Measurements from ENCODE around the gene ZCCHC24. TPM values are rescaled to one million over a fixed set of nuclear protein-coding genes. Genes with fewer than 3 reads are reported as not detected.

ZCCHC24 gene
- total RNA-seq, 1 donor from 2014 or later, result 33.9 TPM

- peak; percentile 36 for DNase-seq (ENCODE audit: low spot score)
Measured at GRCh38 chr10:79360499-79361342, 84.7 kb downstream of the ZCCHC24 start.

GRCh38 chr10:79359816-79360498, 85.5 kb downstream of the ZCCHC24 start:
- DNase-seq (ENCODE audit: low spot score), result no peak

GRCh38 chr10:79358811-79359210, 86.6 kb downstream of the ZCCHC24 start:
- no peak for DNase-seq (ENCODE audit: low spot score)

DNA sequence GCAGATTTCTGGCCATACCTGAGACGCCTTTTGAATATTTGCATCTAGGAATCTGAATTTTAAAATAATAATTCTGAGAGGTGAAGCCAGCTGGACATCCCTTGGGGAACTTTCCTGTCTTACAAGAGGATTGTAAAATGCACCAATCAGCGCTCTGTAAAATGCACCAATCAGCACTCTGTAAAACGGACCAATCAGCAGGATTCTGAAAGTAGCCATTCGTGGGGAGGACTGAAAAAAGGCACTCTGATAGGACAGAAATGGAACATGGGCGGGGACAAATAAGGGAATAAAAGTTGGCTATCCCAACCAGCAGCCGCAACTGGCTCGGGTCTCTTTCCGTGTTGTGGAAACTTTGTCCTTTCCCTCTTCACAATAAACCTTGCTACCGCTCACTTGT, 88.2 kb downstream of the ZCCHC24 start:
- DNase-seq (ENCODE audit: low spot score), result no peak

DNA sequence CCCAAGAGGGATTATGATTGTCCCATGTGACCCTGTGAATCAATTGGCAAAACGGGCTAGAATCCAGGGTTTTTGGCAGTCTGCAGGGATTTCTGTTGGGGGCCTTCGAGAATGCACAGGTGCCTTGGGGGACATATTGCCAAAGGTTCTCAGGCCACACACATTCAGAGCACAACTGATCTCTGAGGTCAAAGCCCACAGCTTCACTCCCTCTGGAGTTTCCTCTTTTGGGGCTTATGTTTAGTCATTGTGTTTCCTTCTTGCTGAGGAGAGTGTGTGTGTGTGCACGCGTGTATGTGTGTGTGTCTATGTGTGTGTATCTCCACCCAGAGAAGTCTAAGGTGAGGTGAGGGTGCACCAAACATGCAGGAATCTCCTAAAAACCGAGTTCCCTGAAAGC, 89.3 kb downstream of the ZCCHC24 start:
- no peak for DNase-seq (ENCODE audit: low spot score)

DNA sequence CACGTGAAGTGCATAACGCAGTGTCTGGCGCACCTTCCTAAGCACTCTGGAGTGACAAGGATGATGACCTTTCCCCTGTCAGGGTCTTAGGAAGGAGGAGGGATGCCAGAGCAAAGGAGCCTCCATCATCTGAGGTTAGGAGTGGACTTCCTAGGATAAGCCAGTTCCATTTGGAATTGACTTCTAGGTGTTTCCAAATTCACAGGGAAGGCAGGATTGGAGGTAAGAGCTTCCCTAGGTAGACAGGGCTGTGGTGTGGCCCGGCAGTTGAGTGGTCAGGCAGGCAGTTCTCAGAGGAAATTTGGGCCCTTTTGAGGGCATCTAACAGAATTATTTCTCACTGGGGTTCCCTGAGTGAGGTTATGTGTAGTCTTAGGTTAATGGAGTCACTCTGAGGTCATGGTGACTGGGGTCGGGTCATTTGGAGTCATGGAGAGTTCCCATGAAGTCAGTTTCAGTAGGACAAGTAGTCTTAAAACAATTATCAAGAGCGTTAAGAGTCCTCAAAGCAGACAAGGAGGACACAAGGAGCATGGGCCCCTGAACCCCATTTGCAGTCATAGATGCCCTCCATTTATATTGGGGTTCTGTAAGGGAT, 89.9 kb downstream of the ZCCHC24 start:
- no peak for DNase-seq (ENCODE audit: low spot score)

GRCh38 chr10:79354615-79355014, 90.8 kb downstream of the ZCCHC24 start:
- DNase-seq (ENCODE audit: low spot score), result no peak

GRCh38 chr10:79354141-79354540, 91.3 kb downstream of the ZCCHC24 start:
- no peak for DNase-seq (ENCODE audit: low spot score)

GRCh38 chr10:79353726-79354125, 91.7 kb downstream of the ZCCHC24 start:
- DNase-seq (ENCODE audit: low spot score), result no peak

DNA sequence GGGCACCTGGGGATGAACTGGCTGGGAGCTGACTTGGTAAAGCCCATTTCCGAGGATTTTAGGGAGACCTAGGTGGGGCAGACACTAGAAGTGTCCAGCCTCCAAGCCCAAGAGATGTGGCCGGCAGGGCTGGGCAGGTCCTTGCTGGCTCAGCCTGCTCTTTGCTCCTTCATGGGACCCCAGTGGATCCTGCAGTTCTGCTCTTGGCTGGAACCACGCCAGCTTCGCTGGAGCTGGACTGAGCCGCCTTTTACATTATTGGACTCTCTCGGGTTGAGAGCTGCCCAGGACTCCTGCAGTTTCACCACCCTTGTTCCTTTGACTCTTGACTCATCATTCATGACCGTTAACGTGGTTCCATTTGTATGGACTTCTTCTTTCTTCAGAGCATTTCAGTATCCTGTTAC, 92.4 kb downstream of the ZCCHC24 start:
- no peak for DNase-seq (ENCODE audit: low spot score)

DNA sequence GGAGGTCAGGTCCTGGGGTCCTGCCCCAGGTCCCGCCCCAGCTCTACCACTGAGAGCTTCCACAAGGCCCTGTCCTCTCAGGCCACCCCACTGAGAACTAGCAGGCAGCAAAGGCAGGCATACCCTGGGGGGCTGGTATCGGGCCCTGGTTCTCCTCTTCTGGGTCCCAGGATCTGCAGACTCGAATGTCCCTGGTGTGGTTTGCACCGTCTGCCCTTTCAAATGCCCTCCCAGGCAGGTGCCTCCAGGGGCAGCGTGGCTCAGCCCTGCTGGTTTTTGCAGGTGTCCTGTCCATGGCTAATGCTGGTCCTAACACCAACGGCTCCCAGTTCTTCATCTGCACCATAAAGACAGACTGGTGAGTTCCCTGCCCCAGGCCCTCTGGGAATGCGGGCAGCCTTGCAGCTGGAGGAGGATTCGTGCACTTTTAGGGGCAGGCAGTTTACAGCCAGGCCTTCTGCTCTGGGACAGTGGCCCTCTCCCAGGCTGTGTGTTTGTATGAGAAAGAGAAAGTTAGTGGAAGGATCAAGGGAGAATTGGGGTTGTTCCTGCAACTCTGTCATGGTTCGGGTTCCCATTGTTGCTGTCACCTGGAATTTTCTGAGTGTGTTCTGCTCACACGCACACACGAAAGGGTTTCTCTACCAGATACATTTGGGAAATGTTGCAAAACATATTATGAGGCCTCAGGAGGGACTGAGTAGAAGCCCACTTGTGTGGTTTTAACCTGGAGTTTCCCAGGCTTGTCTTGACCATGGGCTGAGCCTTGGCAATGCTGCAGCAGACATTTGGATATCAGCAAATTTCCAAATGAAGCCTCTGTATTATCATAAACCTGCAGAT, 93.2 kb downstream of the ZCCHC24 start:
- no peak for DNase-seq (ENCODE audit: low spot score)

- no peak for DNase-seq (ENCODE audit: low spot score)
Measured at GRCh38 chr10:79351332-79351731, 94.1 kb downstream of the ZCCHC24 start.

- DNase-seq (ENCODE audit: low spot score), result no peak
Measured at GRCh38 chr10:79350407-79351154, 94.8 kb downstream of the ZCCHC24 start.

- DNase-seq (ENCODE audit: low spot score), result no peak
Measured at GRCh38 chr10:79349766-79350406, 95.5 kb downstream of the ZCCHC24 start.

GRCh38 chr10:79349072-79349491, 96.3 kb downstream of the ZCCHC24 start:
- DNase-seq (ENCODE audit: low spot score), result no peak

- no peak for DNase-seq (ENCODE audit: low spot score)
Measured at GRCh38 chr10:79348640-79348988, 96.8 kb downstream of the ZCCHC24 start.

DNA sequence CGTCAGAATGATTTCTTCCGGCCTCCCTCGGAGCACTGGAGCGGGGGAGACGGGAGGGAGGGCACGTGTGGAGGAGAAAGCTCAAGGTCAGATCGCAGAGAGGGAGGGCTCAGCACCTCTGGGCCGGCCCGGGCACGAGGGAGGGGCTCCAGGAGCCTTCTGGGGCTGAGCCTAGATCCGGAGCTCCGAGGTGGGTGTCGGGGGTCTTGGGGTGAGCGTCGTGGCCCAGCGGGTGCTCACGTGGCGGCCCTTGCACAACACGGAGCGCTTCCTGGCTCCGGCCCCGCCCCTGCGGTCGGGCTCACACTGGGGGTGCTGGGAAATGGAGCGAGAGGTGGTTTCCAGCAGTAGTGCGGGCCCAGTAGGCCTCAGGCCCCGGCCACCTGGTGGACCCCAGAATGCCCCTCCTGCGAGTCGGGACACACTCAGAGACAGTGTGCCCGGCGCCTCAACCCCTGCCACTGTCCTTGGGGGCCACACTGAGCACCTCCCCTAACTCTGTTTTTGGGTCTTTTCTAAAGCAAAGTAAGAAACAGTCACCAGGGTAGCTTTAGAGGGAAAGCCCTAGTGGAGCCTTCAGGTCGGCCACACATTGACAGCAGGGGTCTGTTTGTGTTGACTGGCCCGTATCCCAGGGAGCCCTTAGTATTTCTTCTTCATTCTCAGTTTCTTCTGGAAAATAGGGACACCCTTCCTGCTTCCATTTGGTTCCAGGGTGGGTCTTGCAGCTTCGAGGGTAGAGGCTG, 97.4 kb downstream of the ZCCHC24 start:
- DNase-seq (ENCODE audit: low spot score), result peak; percentile 89

GRCh38 chr10:79347226-79347893, 98.1 kb downstream of the ZCCHC24 start, which contains the start of gene PPIF:
Gene PPIF, plus strand, starts transcription at chr10:79347469. Its CDS starts 80 bp downstream, at chr10:79347549.
- DNase-seq (ENCODE audit: low spot score), result peak; percentile 95
